ENCODE measurements around the gene TRAPPC2.
"Not testable (repeated sequence)": the region's sequence is repeated elsewhere in the genome, so short reads cannot be mapped to it uniquely, and the experiment has no call there.

The TRAPPC2 gene

DNA sequence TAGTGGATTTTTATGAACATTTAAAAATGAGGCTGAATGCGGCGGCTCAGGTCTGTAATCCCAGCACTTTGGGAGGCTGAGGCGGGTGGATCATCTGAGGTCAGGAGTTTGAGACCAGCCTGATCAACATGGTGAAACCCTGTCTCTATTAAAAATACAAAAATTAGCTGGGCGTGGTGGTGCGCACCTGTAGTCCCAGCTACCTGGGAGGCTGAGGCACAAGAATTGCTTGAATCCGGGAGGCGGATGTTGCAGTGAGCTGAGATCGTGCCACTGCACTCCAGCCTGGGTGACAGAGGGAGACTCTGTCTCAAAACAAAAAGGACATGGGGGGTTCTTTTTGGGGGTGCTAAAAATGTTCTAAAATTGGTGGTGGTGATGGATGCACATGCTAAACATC lies 64.7 kb downstream of the TRAPPC2 start:
- DNase-seq (ENCODE audit: low read depth, low spot score) = not testable (repeated sequence)

DNA sequence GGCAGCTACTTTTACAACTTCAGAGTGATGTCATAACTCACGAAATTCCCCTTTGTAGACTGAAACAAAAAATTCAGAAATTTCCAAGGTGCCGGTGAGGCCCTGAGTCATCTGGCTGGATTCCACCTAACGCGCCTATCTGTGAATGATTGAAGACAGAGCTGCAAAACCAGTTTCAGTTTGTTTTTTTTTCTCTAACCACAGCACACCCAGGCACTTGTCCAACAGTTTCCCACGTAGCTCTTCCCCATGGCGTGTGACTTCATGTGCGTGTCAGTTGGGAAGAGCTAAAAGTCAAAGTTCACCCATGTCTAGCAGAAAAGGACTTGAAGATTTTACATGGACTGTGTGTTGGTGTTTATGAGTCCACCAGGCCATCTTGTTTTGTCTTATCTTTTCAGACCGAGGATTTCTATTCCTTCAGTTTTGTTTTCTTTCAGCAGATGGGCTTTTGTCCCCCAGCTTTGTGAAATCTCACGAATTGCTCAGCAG lies 65.1 kb downstream of the TRAPPC2 start:
- DNase-seq (ENCODE audit: low read depth, low spot score) = peak; percentile 87

DNA sequence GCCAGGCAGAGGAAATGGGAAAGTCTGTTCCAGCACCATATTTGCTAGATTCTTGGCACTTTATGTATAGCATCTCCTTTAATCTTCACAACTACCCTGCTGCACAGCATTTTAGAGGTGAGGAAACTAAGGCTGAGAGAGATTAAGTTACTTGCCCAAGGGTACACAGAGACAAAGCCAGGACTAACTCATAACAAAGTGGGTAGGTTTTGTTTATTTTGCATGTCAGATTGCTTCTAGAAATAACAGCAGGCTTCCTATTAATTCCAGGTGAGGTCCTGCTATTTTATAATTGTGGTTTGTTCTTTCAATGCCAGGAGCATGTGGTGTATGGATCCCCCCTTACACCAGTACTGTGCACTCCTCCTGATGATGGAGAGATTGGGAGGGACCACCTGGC lies 66.5 kb downstream of the TRAPPC2 start:
- DNase-seq (ENCODE audit: low read depth, low spot score) = no peak

DNA sequence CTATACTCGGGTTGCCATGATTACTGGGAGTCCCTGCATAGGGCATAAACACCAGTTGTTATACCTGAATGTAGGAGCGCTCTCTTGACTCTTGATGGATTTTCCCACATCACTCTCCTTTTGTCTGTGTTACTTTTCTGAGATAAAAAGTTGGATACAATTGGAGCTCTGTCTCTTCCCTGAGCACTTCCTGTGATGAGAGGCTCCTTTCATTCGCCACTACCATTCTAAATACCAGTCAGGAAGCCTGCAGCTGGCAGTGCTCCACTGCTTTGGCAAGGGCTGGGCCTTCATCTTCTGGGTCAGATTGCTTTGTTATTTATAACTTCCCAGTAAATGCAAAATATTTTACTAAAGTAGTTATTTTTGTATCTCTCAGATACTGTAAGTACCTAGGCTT lies 67.6 kb downstream of the TRAPPC2 start:
- DNase-seq (ENCODE audit: low read depth, low spot score) = no peak

DNA sequence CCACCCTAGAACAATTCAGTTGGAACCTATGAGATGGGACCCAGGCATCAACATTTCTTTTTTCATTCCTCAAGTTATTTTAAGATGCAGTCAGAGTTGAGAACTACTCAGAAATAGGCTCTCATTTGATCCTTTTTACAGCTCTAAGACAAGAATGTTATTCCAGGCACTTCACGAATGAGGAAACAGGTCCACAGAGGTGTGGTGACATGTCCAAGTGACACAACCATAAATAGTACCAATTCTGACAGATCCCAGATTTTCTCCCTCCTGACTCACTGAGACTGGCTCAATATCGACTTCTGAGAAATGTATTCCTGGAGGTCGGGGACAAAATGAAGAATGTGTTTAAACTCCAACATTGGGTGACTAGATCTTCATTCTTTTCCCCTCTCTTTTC lies 70.4 kb downstream of the TRAPPC2 start:
- no peak for DNase-seq (ENCODE audit: low read depth, low spot score)

- DNase-seq (ENCODE audit: low read depth, low spot score) = no peak
These were observed 72.0 kb downstream of the TRAPPC2 start for GRCh38 chrX:13662355-13662791.
